GM21528 (cell line): ENCODE measurements around the gene VTN.
A peak's percentile ranks its signal among the peaks of the same experiment; 100 is the strongest.
"Not testable (repeated sequence)": the region's sequence is repeated elsewhere in the genome, so short reads cannot be mapped to it uniquely, and the experiment has no call there.

ENCODE experiments used
- ATAC-seq: cut with Tn5 transposase; IDR thresholded peaks from one replicate; pipeline ENCODE4 v1.9.1; 2021; ENCODE audit warnings: mild to moderate bottlenecking, moderate library complexity; ENCODE audit not compliant: unreplicated experiment, low FRiP score

Gene VTN

DNA sequence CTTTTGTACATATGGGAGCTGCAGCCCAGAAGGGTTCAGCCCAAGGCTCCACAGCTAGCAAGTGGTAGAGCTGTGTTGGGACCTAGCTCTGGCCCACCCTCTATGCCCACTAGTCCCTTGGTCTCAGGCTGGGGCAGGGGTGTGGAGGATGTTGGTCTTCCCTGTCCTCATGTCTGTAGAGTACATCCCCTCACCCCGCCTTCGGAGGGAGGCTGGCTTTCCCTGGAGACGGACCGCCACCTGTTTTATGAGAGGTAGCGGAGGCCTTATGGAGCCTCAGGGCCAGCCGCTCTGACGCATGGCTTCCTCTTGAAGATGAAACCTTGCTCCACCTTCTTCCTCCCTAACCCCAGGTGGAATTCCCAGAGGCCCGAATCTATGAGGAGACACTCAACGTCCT is 26.1 kb downstream of the VTN start:
- ATAC-seq, result no peak

DNA sequence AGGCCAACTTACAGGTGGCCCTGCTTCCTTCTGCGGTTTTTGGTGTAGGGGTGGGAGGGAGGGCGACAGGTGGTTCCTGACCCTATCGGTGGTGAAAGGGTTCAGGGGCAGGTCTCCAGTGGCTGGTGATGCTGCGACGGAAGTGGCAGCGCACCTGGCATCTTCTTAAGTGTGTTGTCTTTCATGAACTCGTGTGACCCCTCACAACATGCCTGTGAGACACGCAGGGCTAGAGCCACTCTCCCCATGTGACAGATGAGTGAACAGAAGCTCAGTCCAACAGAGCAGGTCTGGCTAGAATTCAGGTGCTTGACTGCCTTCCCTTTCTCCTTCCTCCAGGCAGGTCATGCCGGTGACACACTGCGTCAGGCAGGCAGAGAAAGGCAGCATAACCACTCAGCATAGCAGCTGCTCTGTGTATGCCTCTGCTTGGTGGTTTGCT is 26.6 kb downstream of the VTN start:
- no peak for ATAC-seq

DNA sequence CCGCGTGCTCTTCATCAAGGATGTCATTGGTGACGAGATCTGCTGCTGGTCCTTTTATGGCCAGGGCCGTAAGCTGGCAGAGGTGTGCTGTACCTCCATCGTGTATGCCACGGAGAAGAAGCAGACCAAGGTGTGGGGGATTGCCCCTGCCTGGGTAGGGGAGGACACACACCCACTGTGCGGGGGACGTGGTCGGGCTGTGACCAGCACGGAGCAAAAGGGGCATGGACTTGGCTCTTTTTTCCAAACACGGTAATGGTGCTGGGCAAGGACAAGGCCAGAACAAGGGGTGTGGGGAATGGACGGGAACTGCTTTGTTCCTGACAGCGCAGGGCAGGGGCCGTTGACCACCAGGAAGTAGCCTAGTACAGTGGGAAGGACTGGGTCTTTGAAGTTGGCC is 27.8 kb downstream of the VTN start:
- ATAC-seq, result no peak

DNA sequence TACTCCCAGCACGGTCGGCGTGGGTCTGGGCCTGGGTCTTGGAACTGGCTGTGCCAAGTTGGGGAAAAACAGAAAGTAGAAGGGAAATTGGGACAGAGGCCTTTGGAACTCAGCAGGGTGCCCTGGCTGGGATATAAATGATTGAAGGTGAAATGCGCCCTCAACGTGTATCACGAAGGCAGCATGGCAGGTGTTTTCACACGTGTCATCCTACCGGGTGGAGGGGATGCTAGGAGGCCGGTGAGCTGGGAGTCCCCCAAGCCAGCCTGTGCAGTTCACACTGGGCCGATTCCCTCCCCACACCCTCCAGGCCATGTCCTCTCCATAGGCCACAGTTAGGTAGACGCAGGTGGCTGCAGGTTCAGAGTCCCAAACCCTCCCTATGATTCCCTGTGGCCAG is 28.6 kb downstream of the VTN start:
- no peak for ATAC-seq

DNA sequence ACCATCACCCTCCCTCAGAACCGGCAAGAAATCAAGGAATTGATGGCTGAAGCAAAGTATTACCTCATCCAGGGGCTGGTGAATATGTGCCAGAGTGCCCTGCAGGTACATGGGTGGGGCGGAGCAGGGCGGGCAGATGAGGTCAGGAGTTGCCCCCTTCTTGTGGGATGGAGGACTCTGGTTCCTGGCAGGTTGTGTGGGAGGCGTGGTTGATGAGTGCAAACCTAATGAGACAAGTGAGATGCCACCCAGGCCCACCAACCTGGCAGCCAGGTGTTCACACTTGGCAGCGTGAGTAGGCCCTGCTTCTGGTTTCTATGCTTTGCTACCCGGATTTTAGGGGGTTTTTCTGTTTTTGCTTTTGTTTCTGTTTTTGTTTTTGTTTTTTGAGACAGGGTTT is 29.7 kb downstream of the VTN start:
- no peak for ATAC-seq

DNA sequence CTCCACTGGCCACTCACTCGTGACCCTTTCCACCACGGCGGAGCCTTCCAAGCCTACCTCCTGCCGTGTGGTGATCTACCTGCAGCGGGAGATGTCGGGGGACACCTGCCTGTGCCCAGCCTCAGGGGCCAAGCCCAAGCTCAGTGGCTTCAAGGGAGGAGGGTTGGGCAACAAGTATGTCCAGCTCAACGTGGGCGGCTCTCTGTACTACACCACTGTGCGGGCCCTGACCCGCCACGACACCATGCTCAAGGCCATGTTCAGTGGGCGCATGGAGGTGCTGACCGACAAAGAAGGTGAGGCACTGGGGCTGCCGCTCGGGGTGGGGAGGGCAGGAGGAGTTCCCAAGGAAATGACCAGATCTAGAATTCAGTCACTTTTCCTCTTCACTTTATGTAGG is 30.7 kb downstream of the VTN start:
- ATAC-seq, result no peak

DNA sequence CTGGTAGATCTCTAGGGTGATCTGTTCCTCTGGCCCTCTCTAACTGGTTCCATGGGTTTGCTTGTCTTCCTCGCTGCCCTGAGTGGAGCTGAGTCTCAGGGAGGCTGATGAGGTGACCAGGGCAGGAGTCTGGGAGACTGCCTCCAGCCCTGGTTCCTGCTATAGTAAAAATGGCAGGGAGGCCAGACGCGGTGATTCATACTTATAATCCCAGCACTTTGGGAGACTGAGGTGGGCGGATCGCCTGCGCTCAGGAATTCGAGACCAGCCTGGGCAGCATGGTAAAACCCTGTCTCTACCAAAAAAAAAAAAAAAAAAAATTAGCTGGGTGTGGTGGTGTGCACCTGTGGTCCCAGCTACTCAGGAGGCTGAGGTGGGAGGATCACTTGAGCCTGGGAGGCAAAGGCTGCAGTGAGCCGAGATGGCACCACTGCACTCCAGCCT is 31.3 kb downstream of the VTN start:
- not testable (repeated sequence) for ATAC-seq

DNA sequence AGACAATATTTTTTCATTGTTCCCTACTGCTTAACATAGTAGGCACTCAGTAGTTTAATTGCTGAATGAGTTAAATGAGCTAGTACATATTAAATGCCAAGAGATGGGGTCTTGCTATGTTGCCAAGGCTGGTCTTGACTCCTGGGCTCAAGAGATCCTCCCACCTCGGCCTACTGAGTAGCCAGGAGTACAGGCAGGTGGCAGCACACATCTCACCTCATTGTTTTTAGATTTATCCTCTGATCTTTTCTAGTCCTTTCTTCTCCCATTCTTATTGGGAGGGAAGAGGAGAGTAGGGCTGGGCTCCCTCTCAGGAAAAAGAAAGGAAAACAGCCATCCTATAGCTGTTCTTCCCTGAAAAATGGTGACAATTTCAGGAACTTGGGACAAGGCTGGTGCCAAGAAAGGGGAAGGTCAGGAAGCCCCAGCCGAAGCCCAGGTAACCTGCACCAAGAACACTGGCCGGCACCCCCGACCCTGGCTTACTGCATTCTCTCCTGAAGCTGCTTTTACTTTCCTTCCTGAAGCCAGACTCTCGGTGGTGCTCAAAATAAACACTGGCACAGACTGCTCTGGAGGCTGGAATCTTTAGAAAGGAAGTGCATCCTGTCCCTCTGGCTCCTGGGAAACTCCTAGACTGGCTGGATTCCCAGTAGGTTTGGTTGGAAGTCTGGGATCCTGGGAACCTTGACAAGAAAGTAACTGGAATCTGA is 31.9 kb downstream of the VTN start:
- ATAC-seq, result no peak

DNA sequence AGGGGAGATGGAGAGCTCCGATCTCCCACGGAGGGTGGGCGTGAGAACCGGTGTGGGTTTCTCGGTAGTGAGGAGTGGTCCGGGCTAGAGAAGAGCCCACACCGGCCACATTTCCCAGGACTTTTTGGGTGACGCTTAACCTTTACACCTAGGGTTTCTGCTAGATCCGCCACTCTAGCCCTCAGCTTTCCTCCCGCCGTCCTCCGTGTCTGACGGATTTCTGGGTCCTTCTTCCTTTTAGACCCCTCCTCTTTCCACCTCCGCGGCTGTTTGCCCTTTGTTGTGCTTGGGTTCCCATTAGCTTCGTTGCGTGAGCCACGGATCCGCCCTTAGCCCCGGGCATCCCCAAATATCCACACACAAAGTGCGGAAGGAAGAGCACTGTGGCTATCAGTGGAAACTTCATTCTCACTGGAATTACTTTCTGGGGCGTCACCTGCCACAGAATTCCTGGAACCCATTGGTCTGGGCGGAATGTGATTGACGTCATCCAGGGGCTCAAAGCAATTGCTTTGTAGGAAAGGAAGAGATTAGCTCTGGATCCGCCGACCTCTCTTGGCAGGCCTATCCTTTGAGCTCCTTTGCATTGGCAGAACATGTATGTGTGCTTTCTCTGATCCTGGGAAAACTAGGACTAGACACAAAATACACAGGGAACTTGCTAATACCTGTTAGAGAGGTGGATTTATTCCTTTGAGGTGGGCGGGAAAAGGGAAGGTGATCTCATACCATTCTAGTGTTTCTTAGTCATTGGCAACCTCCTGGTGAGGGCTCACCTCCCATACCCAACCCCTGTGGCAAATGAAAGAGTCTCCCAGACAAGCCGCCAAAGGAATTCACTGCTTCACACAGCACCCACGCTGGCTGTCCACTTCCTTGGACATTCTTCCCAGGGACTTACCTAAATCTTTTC is 33.9 kb downstream of the VTN start:
- ATAC-seq, result peak; percentile 11

DNA sequence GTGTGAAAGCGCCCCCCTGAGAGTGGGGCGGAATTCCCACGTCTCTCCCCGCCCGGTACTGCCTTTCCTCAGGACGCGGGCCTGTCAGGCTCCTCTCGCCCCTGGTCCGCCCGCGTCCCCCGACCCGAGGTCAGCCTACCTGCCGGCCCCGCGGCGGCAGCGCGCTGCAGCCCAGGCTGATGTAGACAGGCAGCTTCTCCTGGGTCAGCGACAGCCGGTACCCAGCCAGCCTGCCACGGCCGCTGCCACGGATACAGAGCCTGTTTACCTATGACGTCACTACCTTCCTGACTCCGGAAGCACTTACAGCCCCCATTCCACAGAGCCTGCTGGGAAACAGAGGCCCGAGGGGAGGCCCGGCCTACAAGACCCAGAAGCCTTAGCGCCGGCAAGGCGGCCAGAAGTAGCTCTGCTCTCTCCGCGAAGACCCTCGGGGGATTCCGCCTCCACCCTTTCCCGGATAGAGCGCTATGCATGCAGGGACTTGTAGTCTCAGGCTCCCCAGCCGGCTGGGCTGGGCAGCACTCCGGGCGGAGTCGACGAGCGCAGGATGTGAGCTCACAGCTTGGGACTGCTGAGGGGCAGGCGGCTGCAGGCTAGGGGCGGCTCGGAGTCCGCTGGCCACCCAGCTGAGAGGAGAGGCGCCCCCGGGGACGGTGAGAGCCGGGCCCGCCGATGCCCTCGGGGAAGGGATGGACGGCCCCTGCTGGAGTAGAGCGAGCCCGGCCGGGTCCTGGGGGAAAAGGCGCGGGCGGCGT is 34.7 kb downstream of the VTN start, which contains the start of the genes IFT20 and TNFAIP1:
Gene IFT20 (minus strand): TSS at position 272 of the 758 bp plus-strand sequence. CDS start 3,487 bp downstream, outside the sequence.
Gene TNFAIP1 (plus strand): TSS at position 561 of the 758 bp plus-strand sequence. CDS start 3,761 bp downstream, outside the sequence.
- peak; percentile 92 for ATAC-seq

DNA sequence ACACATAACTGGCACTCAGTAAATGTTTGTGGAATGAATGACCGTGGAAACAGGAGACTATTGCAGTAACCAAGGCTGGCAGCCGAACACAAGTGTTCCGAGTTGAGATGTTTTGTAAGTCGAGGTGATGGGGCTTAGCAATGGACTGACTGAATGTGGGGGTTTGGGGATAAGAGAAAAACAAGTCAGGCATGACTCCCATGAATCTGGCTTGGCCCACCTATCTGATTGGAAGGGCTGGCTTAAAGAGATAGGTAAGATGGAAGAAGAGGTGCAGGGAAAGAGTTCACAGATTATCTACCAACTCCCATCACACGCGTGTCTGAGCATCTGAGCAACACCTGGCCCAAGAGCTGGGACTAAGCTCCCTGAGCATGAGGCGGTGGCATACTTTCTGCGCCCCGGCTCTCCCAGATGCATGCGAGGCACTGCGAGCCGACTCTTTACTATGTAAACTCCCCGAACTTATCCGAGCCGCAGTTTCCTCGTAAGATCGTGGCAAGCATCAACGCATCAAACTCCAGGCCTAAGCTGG is 35.4 kb downstream of the VTN start:
- ATAC-seq, result no peak

DNA sequence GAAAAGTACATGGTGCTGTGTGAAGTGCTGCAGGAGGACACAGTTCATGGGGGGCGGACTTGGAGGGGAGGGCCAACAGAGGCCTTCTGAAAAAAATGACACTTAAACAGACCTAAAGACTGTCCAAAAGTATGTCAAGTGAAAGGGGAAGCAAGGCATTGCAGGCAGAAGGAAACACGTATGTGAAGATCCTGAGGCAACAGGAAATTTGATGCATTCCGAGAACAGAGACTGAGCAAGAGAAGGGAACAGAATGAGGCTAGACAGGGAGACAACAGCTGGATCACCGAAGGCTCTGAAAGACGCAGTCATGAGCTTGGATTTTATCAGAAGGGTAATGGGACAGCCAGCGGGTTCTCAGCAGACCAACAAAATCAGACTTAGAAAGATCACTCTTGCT is 35.9 kb downstream of the VTN start:
- ATAC-seq, result no peak

DNA sequence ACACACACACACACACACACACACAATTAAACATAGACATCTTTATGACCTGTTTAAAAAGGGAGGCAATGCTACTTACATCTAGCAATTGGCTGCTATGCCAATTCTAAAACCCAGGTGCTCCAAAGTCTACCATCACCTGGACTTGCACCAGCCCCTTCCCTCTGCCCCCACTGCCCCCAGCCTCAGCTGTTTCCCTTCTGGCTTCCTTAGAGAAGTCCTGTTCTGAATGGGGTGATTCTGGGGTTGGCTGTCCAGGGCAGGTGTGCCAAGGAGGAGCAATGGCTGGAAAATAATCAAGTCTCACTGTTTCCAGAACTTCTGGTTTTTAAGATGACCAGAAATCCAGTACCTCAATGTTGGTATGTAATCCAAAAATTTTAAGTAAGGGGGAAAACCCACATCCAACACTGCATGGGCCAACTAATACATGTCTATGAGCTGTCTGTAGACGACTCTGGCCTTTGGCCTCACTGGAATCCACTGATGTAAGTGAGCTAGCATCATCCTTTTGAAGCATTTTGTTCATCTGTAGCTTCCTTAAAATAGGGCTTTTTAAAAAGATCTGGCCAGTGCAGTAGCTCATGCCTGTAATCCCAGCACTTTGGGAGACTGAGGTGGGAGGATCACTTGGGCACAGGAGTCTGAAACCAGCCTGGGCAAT is 36.9 kb downstream of the VTN start:
- no peak for ATAC-seq

DNA sequence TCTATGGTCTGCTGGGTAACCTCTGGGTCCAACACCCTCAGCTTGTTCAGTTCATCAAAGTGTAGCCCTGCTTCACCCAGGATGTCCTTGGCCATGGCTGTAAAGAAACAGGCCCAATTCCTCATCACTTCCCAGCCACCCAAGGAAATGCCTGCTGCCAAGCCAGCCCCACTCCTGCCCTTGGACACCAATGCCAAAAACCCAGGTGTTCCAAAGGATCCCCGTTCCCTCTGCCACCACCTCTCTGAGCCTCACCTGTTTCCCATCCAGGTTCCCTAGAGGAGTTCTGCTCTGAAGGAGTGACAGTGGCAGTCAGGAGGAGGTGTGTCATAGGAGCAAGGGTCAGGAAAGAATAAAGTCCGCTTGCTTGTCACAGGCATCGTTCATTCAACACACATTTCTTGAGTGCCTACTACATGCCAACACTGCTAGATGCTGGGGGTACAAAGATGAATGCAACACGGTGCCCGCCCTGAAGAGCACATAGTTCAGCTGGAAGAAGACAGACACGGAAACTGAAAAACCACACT is 38.2 kb downstream of the VTN start:
- no peak for ATAC-seq

DNA sequence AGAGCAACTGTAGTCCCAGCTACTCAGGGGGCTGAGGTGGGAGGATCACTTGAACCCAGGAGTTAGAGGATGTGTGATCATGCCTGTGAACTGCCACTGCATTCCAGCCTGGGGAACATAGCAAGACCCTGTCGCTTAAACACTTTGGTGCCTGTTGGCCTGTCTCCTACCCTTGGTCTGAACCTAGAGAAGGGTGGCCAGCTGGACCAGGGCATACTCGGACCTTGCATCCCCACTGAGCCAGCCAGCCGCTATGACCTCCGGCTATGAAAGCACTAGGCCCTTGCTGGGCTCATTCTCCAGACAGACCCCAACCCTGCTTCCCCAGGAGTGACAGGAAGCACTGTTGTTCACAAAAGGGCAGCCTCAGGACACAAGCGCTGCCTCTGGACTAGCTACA is 39.4 kb downstream of the VTN start:
- no peak for ATAC-seq

DNA sequence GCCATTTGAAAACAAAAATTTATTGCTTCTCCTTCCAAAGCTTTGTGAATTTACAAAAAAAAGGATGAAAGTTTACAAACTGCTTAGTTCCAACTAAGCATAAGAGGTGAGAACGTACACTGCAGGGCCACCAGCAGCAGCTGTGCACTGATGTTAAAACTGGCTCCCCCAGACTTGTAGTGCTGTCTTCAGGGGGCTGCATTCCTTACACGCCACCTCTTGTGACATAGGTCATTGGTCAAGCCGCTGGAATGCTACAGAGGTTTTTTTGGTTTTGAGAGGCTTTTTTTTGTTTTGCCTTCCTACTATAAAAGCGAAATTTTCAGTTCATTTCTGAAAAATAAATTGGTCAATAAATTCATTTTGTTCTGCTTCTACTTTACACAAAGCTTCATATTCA is 41.8 kb downstream of the VTN start:
- no peak for ATAC-seq

DNA sequence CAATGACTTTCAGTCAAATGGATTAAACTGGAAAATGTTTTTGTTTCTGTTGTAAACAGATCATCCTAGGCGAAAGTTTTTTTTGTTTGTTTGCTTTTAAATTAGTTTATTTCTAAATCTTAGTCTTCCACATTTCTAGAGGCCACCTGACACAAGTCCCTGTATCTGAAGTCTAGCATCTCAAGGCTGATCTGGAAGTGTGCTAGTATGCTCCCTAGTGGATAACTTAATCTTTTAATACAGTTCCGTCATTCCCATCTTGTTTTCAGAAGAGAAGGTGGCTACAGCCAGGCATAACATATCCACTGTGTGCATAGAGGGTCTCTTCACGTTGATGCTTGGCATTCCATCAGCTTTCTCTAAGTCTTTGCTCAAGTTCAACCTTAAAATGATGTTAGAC is 42.4 kb downstream of the VTN start:
- no peak for ATAC-seq

DNA sequence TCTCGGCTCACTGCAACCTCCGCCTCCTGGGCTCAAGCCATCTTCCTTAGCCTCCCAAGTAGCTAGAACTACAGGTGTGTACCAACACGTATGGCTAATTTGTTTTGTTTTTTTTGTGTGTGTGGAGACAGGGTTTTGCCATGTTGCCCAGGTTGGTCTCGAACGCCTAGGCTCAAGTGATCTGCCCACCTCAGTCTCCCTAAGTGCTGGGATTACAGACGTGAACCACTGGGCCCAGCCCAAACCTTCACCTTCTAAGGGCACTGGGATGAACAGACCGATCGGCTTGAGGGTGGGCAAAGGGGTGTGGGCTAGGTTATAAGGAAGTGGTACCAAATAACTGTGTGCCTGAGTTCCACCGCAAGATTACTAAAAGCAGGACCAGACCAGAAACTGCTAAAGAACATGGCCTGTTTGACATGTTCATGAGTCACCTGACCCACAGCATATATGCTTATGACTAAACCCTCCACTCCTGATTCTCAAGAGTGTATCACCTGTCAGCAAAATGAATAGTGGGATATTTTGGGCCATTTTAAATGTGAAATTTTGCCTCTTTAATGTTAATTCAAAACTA is 43.0 kb downstream of the VTN start:
- ATAC-seq, result no peak

DNA sequence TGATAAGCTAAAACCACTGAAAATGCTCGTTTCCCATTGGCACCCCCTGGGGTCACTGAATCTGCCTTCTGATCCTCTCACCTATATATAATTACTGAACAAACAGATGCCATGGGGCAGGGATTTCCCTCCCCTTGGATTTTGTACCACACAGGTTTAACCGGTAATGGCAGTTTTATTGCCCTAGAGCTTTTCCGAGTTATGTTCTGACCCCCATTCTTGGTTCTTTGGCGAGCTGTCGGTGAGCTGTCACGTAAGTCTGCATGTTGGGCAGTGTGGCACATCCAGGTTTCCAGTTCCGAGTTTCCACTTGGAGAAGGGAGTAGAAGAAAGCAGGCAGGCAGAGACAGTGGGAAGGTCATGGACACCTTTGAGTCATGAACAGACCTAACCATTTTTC is 44.0 kb downstream of the VTN start:
- no peak for ATAC-seq
